ENCODE data around the gene ZNF786.

Gene ZNF786

DNA sequence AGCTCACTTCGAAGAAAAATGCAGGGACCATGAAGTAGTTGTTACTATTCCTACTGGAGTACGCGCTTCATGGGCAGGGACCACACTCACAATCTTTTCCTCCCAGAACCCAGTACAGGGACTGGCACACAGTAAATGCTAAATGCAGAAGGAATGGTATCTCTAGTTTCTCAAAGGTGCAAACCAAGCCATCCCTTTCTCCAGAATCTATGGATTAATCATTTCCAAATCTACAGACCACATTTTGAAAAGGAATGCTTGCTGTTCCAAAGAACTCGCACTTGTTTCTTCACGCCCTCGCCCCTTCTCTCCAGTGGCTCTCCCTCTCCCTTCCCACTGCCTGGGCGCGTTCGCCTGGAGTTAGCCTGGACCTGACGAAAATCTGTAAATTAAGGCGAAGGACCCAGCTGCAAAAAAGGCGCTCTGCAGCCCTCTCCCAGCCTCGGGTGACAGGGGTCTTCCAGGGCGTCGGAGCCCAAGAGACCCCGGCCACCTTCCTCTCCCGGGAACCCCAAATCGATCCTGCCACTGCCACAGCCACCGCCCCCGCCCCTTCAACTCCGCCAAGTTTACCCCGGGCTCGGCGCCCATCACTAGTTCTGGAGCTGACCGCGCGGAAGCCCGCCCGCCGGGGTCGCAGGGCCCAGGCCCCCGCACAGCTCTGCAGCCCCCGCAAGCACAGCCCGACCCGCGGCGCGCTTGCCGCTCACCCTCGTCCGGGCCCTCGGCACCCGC, 62.7 kb downstream of the ZNF786 start:
- no peak for DNase-seq

DNA sequence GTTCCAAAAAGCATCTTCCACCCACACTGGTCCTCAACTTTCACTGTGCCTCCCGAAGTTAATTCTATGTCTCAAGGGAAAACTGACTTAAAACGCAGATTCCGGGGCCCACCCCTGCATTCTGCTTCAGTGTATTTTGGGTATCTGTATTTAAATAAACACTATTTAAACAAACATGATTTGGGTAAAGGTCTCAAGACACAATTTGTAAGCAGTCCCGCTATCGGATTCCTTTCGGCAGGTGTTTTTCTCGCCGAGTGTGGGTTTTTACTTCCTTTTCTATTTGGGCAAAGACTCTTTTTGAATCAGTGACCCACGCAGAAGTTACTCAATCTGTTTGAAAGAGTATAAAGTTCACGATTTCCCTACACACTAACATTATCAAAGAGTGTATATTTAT, 63.5 kb downstream of the ZNF786 start:
- no peak for DNase-seq

DNA sequence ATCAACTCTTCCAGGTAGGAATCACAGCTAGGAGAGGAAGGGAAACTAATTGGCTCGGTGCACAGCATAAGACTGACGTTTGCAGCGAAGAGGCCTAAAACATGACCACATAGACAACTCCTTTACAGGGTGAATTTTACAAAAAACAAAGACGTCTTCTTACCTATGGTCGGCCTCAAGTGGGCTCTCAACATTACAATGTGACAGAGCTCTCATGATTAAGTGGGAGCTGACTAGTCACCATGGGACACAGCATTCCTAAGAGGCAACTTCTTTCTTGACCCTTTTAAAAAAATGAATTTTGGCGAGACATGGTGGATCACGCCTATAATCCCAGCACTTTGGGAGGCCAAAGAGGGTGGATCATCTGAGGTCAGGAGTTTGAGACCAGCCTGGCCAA, 66.9 kb downstream of the ZNF786 start:
- no peak for DNase-seq

DNA sequence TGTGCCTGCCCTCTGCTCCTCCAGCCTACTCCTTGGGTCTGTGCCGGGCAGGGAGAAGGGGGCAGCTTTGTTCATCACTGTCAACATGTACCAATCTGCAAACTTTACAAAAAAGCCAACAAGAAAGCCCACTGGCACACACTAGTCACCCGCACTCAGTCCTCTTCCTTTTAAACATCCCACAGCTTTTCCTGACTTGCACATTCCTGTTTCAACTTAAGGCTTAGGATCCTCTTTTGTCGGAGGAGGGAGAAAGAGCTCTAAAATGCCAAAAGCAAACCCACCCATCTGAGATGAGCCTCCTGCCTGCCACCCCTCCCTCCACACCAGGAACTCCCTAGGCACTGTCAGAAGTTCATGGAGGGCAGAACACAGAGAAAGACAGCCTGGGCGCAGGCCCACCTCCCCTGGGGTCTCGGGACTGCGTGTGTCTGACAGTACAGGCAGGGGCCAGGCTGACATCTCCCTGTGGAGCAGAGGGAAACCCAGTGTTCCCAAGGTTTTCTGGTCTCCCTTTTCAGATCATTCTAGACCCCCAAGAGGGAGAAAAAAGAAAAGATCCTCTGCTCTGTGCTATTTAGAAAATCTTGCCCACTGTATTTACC, 67.7 kb downstream of the ZNF786 start:
- no peak for DNase-seq

DNA sequence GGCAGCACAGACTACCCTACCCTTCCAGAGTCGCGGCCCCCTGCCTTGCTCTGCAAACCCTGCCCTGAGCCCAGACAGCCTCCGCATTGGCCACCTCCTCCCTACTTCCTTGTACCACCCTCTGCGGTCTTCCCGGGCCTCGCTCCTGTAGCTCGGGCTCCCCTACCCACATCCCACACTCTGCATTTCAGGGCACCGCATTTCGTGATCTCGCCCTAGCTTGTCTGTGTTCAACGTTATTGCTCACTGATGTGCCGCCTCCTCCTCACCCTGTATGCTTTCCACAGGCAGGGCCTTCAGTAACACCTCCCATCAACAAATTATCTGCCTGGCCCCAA, 68.8 kb downstream of the ZNF786 start:
- no peak for DNase-seq

DNA sequence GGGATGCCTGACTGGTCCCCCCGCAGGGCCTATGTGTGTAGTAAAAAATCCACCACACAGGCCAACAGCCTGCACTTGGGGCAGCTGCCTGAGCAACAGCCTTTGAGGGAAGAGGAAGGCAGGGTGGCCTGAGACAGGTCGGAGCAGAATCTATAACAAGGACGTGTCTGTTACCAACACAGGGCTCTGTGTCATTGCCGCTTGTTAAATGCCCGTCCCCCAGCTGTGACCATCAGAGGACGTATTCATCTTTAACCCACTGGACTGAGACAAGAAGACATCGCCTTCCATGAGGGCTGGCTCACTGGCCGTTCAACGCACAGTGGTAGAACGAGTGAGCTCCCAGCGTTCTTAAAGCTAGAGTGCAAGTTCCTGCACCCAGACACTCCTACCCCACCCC, 70.0 kb downstream of the ZNF786 start:
- no peak for DNase-seq

All from activated CD4-positive, alpha-beta T cell treated with anti-CD3 and anti-CD28 coated beads, Interleukin-2, amount 50 U/mL, for 1 hour (primary cell).